SK-N-MC (cell line): ENCODE data around the gene SFRP4.

Experiments
- DNase-seq: peaks from one replicate; pipeline ENCODE4 v3.0.0-alpha.2; 2011; ENCODE audit warnings: low read depth, low spot score
- H3K27ac ChIP-seq: fragments of 200-600 bp; sonication (generic); 2 replicates; pipeline ENCODE4 v1.5.1; 2016; ENCODE audit warnings: mixed run types
- H3K36me3 ChIP-seq: fragments of 200-600 bp; sonication (generic); 2 replicates; pipeline ENCODE4 v1.6.1; 2017; ENCODE audit warnings: antibody characterized with exemption, low read length, mixed read lengths; ENCODE audit not compliant: insufficient read depth
- H3K4me3 ChIP-seq: fragments of 200-600 bp; sonication (generic); 2 replicates; pipeline ENCODE4 v1.5.1; 2016
- H3K9ac ChIP-seq: fragments of 200-600 bp; sonication (generic); 2 replicates; pipeline ENCODE4 v1.8.0; 2017; ENCODE audit warnings: mixed run types, mixed read lengths; ENCODE audit not compliant: insufficient read length
- H3K9me3 ChIP-seq: fragments of 200-600 bp; sonication (generic); 2 replicates; pipeline ENCODE4 v1.6.1; 2017; ENCODE audit warnings: low read depth, mild to moderate bottlenecking, antibody characterized with exemption, low read length, moderate library complexity, mixed read lengths
- EZH2 ChIP-seq: fragments of 200-600 bp; sonication (generic); IDR thresholded peaks from one replicate; pipeline ENCODE4 v1.6.1; 2017; ENCODE audit warnings: antibody characterized with exemption
- FOXP2 ChIP-seq: optimal IDR thresholded peaks from 2 replicates; pipeline ENCODE3; 2011; ENCODE audit warnings: mild to moderate bottlenecking, moderate library complexity; ENCODE audit not compliant: insufficient read depth; ENCODE audit errors: extremely low read length, control extremely low read depth
- POLR2AphosphoS5 ChIP-seq: IDR thresholded peaks from 2 replicates; pipeline ENCODE4 v1.6.1; 2012; ENCODE audit warnings: mild to moderate bottlenecking, low read depth, low read length, borderline replicate concordance

SFRP4 gene

DNA sequence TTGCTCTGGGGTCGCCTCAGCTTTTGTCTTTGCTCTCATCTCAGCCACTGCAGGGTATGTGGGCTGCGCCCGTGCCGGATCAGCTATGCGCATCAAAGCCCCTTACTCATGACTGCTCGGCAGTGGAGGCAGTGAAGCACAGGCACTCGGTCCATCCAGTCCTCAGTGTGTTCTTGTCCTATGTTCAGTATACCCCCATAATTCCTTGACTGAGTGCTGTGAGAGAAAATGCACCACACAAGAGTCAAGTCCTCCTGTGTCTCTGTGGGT, 31.3 kb upstream of the SFRP4 start:
- H3K4me3 ChIP-seq, result no peak overlapping the region
- H3K27ac ChIP-seq, result no peak overlapping the region
- DNase-seq, result no peak
- H3K9me3 ChIP-seq, result no peaks in the 10 kb centered on the region
- TF ChIP-seq EZH2, result no peak
- H3K9ac ChIP-seq, result no peak overlapping the region
- peaks cover 23% of the 10 kb centered on the region for H3K36me3 ChIP-seq

GRCh38 chr7:37947138-37947940, 30.7 kb upstream of the SFRP4 start:
- H3K36me3 ChIP-seq, result peaks cover 23% of the 10 kb centered on the region
- no peak overlapping the region for H3K9ac ChIP-seq
- DNase-seq, result no peak
- TF ChIP-seq FOXP2, result no peak
- TF ChIP-seq EZH2, result no peak
- TF ChIP-seq POLR2AphosphoS5, result no peak
- H3K9me3 ChIP-seq, result no peaks in the 10 kb centered on the region
- H3K27ac ChIP-seq, result no peak overlapping the region
- H3K4me3 ChIP-seq, result no peak overlapping the region

DNA sequence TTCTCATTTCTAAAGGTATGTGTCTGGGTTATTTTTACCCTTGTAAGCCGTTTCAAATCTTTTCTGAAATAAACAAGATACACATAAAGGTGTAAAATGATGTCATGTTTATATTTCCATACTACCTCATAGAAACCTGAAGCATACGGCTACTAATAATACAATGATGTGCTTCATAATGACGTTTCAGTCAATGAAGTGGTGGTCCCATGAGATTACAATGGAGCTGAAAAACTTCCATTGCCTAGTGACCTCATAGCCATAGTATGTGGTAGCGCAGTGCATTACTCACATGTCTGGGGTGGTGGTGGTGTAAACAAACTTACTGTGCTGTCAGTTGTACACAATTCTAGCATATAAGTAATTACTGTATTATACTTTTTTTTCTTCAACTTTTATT, 28.7 kb upstream of the SFRP4 start:
- Histone ChIP-seq H3K4me3 (no peak overlapping the region), H3K27ac (no peak overlapping the region), H3K36me3 (peaks cover 14% of the 10 kb centered on the region), H3K9ac (no peak overlapping the region), H3K9me3 (no peaks in the 10 kb centered on the region)
- no peak for DNase-seq
- no peak for TF ChIP-seq POLR2AphosphoS5
- TF ChIP-seq EZH2, result no peak

DNA sequence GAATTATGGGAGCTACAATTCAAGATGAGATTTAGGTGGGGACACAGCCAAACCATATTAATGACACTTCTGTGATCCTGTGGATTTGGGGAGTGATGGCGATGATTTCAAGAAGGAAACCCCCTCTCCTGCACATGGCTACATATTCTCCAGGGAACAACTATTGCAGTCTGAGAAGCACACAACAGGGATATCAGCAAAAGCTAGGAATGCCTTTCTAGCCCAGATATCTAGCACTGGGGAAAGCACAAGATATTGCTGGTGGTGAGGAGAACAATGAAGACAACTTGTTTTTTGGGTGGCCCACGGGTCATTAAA, 28.1 kb upstream of the SFRP4 start:
- H3K27ac ChIP-seq, result no peak overlapping the region
- H3K4me3 ChIP-seq, result no peak overlapping the region
- TF ChIP-seq EZH2 (no peak), FOXP2 (no peak), POLR2AphosphoS5 (no peak)
- H3K9ac ChIP-seq, result no peak overlapping the region
- DNase-seq, result no peak
- H3K9me3 ChIP-seq, result no peaks in the 10 kb centered on the region
- peaks cover 8% of the 10 kb centered on the region for H3K36me3 ChIP-seq

- Histone ChIP-seq H3K9ac (no peak overlapping the region), H3K9me3 (no peaks in the 10 kb centered on the region), H3K36me3 (peaks cover 3% of the 10 kb centered on the region; the same call in 1 of the 2 replicates), H3K4me3 (no peak overlapping the region), H3K27ac (no peak overlapping the region)
- TF ChIP-seq FOXP2 (no peak), EZH2 (no peak), POLR2AphosphoS5 (no peak)
- no peak for DNase-seq
Measured at GRCh38 chr7:37943905-37944736, 27.5 kb upstream of the SFRP4 start.

DNA sequence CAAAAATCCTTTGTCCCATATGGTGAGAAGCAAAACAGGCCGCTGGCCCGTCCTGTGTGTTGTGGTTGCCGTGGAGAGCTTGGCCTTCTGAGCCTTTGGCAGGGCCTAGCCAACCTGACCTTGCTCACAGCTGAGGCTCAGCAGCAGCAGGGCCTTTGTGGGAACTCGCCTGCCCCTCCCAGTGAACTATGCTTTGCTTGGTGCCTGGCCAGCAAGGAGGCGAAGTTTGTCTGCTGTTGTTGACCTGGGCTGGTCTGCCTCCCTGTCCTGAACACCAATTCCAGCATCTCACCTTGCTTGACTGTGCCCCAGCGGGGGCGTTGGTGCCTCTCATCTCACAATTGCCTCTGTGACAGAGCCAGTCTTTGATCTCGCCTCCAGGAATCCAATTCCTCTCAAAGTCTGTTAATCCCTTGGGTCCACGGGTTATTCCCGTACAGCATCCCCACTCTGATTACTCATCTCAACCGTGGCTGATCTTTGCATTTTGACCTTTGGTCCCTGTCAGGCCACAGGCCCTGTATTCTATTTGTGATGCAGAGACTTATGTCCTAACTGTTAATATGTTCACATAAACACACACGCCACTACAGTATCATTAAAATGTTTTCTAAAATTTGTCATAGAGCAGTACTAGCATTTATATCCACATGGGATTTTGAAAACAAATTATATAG, 26.5 kb upstream of the SFRP4 start:
- Histone ChIP-seq H3K27ac (no peak overlapping the region), H3K4me3 (no peak overlapping the region), H3K9me3 (no peaks in the 10 kb centered on the region), H3K36me3 (no peaks in the 10 kb centered on the region), H3K9ac (no peak overlapping the region)
- no peak for DNase-seq
- TF ChIP-seq FOXP2 (no peak), POLR2AphosphoS5 (no peak), EZH2 (no peak)

DNA sequence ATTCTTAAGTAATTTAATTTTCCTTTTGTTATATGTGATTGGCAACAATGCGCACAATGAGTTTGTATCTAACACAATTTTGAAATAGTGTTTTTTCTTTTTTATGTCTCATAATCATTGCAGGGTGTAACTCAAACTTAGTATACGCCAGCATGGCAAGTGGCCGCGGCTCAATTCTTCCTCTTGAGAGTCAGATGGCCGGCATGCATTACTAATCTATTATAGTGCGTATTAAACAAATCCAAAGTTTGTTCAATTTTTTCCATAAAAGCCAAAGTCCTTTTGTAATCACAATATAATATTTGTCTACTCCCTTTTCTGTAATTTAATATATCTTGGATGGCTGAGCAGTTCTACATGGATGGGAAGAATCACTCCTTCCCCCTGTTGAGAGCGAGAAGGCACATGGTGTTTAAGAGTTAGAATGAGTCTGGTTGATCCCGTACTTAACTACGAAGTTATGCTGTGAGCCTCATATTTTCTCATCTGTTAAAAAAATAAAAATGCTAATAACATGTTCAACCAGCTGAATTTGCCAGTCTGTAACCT, 16.5 kb upstream of the SFRP4 start:
- TF ChIP-seq EZH2 (no peak), FOXP2 (no peak), POLR2AphosphoS5 (no peak)
- Histone ChIP-seq H3K4me3 (no peak overlapping the region), H3K9ac (no peak overlapping the region), H3K36me3 (no peaks in the 10 kb centered on the region), H3K27ac (no peak overlapping the region), H3K9me3 (no peaks in the 10 kb centered on the region)
- DNase-seq, result no peak

- H3K36me3 ChIP-seq, result no peaks in the 10 kb centered on the region
- TF ChIP-seq EZH2 (no peak), FOXP2 (no peak)
- no peak for DNase-seq
Measured at GRCh38 chr7:37932543-37932942, 15.9 kb upstream of the SFRP4 start.

More at GRCh38 chr7:37932543-37932942, 15.9 kb upstream of the SFRP4 start:
- Histone ChIP-seq H3K9me3 (no peaks in the 10 kb centered on the region), H3K4me3 (no peak overlapping the region), H3K9ac (no peak overlapping the region), H3K27ac (no peak overlapping the region)
